Stomach (tissue), 9 donors: ENCODE results near the gene IL16. TPM values are rescaled to one million over a fixed set of nuclear protein-coding genes. Genes with fewer than 3 reads are reported as not detected.

Experiments
- DNase-seq, 2 donors: peaks; one replicate each; pipeline versions ENCODE4 v3.0.0 to v3.0.0-alpha.2; 2013 to 2019
- H3K27ac ChIP-seq, 5 donors: fragments of 200-600 bp in 4 of 5; sonication (generic) in 4 of 5; one replicate each; pipeline ENCODE4 v1.5.1; 2013 to 2019; ENCODE audit warnings: mild to moderate bottlenecking in 1 of 5, moderate library complexity in 1 of 5
- H3K27me3 ChIP-seq, 3 donors: fragments of 200-600 bp; sonication (generic); one replicate each; pipeline ENCODE4 v1.5.1; 2017 to 2019; ENCODE audit warnings: mixed run types in 1 of 3
- H3K36me3 ChIP-seq, 4 donors: fragments of 200-600 bp; sonication (generic); 1 replicate in 3 of 4; 2 replicates in 1 of 4; pipeline ENCODE4 v1.5.1; 2016 to 2019
- H3K4me1 ChIP-seq, 4 donors: fragments of 200-600 bp; sonication (generic); one replicate each; pipeline ENCODE4 v1.5.1; 2016 to 2019
- H3K4me3 ChIP-seq, 4 donors: fragments of 200-600 bp; sonication (generic) in 3 of 4; one replicate each; pipeline ENCODE4 v1.5.1; 2016 to 2019; ENCODE audit warnings: mild to moderate bottlenecking in 1 of 4
- H3K9me3 ChIP-seq, 4 donors: fragments of 200-600 bp; sonication (generic); one replicate each; pipeline ENCODE4 v1.5.1; 2016 to 2019
- EP300 ChIP-seq: sonication (generic); formaldehyde crosslinking; IDR thresholded peaks from one replicate; pipeline ENCODE4 v1.6.1; 2017; ENCODE audit warnings: antibody characterized with exemption
- POLR2A ChIP-seq, 4 donors: fragments of 450-650 bp; IDR thresholded peaks; one replicate each; pipeline ENCODE4 v1.6.1; 2016; ENCODE audit warnings: antibody characterized with exemption in 4 of 4, control low read depth in 2 of 4, mild to moderate bottlenecking in 1 of 4, moderate library complexity in 1 of 4
- POLR2AphosphoS5 ChIP-seq, 3 donors: sonication (generic); formaldehyde crosslinking; IDR thresholded peaks; one replicate each; pipeline ENCODE4 v1.6.1; 2016; ENCODE audit warnings: antibody characterized with exemption in 3 of 3
- WGBS, 5 donors: extraction: QIAGEN DNeasy Blood & Tissue Kit in 3 of 5; methylation state at CpG; one replicate each; pipeline versions ENCODE4 v1.1.5 to v1.1.7; 2013 to 2018; 5-methylcytosine and 5-hydroxymethylcytosine counted together
- intact Hi-C: fragments of 100-400 bp; cut with DNase I; formaldehyde crosslinking; loops from one replicate; pipeline ENCODE4 v1.15.1; 2023; ENCODE audit warnings: low total_unique reads
- polyA plus RNA-seq, 3 donors: library from polyadenylated mRNA; stranded (reverse); fragments of 200-250 nt; gene quantifications; one replicate each; pipeline ENCODE4 v1.2.3, GENCODE V29; 2013
- total RNA-seq, 5 donors: library from RNA; depleted of rRNA; stranded (reverse); fragments of >200 nt; gene quantifications; one replicate each; pipeline versions ENCODE4 v1.1.0 to v1.2.3, GENCODE V29; 2014 to 2016
- TF ChIP-seq, protein P1 (sequence below), 7 experiments: fragments of 450-650 bp in 4 of 7; fragments of 200-600 bp in 3 of 7; sonication (generic) in 3 of 7; IDR thresholded peaks; one replicate each; pipeline ENCODE4 v1.5.1; 2016 to 2019; ENCODE audit warnings: antibody characterized with exemption in 7 of 7, control low read depth in 2 of 7, mild to moderate bottlenecking in 1 of 7
- donor health status: healthy with polysubstance abuse.
- donor health status: Bipolar disorder and iron deficiency.
- donor health status: healthy.

Gene IL16
- total and polyA plus RNA-seq, 8 donors = 4.9 to 21.0 (median 8.7) TPM

DNA sequence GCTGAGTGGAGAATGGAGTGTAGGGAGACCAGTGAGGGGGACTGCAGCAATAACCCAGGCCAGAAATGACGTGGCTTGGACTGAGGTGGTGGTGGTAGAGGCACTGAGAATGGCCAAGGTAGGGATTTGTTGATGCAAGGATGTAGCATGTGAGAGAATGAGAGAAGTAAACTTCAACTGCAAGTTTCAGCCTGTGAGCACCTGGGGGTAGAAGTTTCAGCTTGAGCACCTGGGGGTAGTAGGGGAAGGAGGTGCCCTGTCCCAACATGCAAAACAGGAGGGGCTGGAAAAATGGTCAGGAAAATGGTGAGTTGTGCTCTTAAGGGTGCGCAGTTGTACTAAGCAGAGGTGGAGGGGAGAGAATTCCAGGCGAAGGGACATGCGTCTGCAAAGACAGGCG is 31.0 kb downstream of the IL16 start:
- peaks cover 0 to 8% (median 0%) of the 10 kb centered on the region in 4 donors for H3K4me1 ChIP-seq
- no peak overlapping the region for H3K27ac ChIP-seq
- WGBS, 5 donors = 82 to 90% (median 88%) methylated on average over 5 of the region's 5 CpGs
- no peak for DNase-seq
- H3K36me3 ChIP-seq = no peaks in the 10 kb centered on the region
- no peak overlapping the region for H3K4me3 ChIP-seq
- no peaks in the 10 kb centered on the region for H3K27me3 ChIP-seq
- TF ChIP-seq EP300 = no peak
- TF ChIP-seq, protein P1, sequence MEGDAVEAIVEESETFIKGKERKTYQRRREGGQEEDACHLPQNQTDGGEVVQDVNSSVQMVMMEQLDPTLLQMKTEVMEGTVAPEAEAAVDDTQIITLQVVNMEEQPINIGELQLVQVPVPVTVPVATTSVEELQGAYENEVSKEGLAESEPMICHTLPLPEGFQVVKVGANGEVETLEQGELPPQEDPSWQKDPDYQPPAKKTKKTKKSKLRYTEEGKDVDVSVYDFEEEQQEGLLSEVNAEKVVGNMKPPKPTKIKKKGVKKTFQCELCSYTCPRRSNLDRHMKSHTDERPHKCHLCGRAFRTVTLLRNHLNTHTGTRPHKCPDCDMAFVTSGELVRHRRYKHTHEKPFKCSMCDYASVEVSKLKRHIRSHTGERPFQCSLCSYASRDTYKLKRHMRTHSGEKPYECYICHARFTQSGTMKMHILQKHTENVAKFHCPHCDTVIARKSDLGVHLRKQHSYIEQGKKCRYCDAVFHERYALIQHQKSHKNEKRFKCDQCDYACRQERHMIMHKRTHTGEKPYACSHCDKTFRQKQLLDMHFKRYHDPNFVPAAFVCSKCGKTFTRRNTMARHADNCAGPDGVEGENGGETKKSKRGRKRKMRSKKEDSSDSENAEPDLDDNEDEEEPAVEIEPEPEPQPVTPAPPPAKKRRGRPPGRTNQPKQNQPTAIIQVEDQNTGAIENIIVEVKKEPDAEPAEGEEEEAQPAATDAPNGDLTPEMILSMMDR (IDR thresholded peaks at IDR 0.05) = no peak
- H3K9me3 ChIP-seq = no peaks in the 10 kb centered on the region
- intact Hi-C loops = no loop called here

DNA sequence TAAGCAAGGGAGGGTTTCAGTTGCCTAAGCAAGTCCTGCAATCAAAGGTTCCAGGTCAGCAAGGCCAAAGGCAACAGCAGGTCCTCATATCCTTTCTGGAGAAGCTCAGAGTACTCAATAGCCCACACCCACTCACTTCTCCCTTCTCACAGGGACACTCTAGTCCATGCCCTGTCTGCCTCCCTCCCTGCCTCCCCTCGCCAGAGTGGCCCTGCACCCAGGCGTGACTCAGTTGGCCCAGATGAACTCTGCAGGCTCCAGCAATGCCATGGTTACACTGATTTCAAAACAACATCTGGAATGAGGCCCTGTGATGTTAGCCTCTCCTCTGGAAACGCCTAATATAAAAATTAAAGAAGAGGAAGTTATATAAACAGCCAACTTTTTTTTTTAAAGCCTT is 32.9 kb downstream of the IL16 start:
- no peaks in the 10 kb centered on the region for H3K27me3 ChIP-seq
- peaks cover 0 to 8% (median 0%) of the 10 kb centered on the region in 4 donors for H3K4me1 ChIP-seq
- H3K36me3 ChIP-seq = no peaks in the 10 kb centered on the region
- DNase-seq = no peak
- WGBS, 5 donors = 28 to 63% (median 46%) methylated on average over 3 of the region's 3 CpGs
- no peak overlapping the region for H3K4me3 ChIP-seq
- H3K27ac ChIP-seq = peak overlapping the region in 3 of 5 donors; percentile 0 to 61 (median 39)
- H3K9me3 ChIP-seq = no peaks in the 10 kb centered on the region
- TF ChIP-seq, protein P1 (IDR thresholded peaks at IDR 0.05) = no peak
- TF ChIP-seq EP300 (no peak), POLR2AphosphoS5 (IDR thresholded peaks at IDR 0.05) (no peak), POLR2A (IDR thresholded peaks at IDR 0.05) (no peak)
- intact Hi-C loops = no loop called here

DNA sequence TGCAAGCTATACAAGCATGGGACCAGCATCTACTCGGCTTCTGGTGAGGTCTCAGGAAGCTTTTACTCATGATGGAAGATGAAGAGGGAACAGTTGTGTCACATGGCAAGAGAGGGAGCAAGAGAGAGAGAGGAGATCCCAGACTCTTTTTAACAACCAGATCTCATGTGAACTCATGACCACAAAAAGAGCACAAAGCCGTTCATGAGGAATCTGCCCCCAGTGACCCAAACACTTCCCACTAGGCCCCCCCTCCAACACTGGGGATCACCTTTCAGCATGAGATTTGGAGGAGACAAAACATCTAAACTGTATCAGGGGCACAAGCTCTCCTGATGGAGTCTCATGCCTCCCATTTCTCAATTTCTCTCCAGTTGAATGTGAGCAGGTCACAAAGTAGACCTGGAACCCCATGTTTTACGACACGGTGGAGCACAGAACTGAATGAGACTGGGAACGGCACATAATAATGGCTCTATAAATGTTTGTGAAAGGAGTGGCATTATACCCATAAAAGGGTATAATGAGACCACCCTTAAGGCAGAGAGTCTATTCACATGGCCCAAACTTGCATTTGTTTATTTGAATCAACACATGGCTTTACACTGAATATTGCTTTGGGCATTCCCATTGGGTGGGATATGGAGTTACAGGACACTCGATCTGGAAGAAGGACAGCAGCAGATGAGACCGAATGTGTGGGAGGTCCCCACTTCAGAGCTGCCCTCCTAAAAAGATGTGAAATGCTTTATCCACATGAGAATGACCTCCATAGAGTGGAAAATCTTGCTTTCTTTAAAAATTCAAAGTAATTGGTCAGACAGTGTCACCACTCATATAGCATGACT is 38.8 kb downstream of the IL16 start:
- no peak for DNase-seq
- Histone ChIP-seq H3K27ac (peak overlapping the region in 1 of 5 donors; percentile 48), H3K4me1 (no peaks in the 10 kb centered on the region), H3K9me3 (no peaks in the 10 kb centered on the region), H3K27me3 (no peaks in the 10 kb centered on the region), H3K4me3 (no peak overlapping the region), H3K36me3 (no peaks in the 10 kb centered on the region)
- TF ChIP-seq POLR2A (IDR thresholded peaks at IDR 0.05) (no peak), EP300 (no peak), POLR2AphosphoS5 (IDR thresholded peaks at IDR 0.05) (no peak)
- TF ChIP-seq, protein P1 (IDR thresholded peaks at IDR 0.05) = no peak
- intact Hi-C loops = no loop called here
- 87 to 95% (median 93%) methylated on average over 7 of the region's 7 CpGs for WGBS, 5 donors

DNA sequence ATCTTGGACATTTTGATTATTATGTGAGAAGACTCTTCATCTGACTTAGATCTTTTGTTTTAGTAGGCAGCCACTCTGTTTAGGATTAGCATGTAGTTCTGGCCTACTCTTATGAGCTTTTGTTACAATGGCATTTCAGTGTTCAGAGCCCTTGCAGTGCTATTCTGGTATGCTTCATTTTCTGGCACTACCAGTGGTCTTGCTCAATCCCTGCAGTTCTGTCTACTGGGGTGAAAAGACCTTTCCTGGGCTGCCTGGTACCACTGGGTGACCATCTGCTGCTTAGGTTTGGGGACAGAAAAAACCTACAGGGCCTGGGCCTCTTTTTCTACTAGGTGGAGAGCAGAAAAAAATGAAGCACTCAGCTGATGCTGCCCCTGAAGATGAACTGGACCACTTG is 42.5 kb downstream of the IL16 start:
- Histone ChIP-seq H3K27me3 (no peaks in the 10 kb centered on the region), H3K4me3 (no peak overlapping the region), H3K27ac (no peak overlapping the region), H3K9me3 (peaks cover 0 to 26% (median 14%) of the 10 kb centered on the region in 4 donors), H3K36me3 (no peaks in the 10 kb centered on the region), H3K4me1 (no peaks in the 10 kb centered on the region)
- intact Hi-C loops = no loop called here
- TF ChIP-seq EP300 (no peak), POLR2A (IDR thresholded peaks at IDR 0.05) (no peak), POLR2AphosphoS5 (IDR thresholded peaks at IDR 0.05) (no peak)
- DNase-seq = no peak

DNA sequence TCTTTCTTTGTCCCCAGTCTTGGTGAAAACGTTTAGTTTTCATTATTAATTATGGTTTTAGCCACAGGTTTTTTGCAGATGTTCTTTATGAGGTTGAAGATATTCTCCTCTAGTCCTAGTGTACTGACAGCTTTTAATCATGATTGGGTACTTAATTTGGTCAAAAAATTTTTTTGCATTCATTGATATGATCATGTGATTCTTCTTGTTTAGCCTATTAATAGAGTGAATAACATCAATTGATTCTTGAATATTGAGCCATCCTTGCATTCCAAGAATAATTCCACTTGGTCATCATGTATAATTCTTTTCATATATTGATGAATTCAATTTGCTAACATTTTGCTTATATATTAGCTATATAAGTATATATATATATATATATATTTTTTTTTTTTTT is 46.1 kb downstream of the IL16 start:
- H3K9me3 ChIP-seq = peaks cover 0 to 26% (median 14%) of the 10 kb centered on the region in 4 donors
- no peaks in the 10 kb centered on the region for H3K27me3 ChIP-seq
- H3K27ac ChIP-seq = no peak overlapping the region
- H3K4me3 ChIP-seq = no peak overlapping the region
- 41 to 60% (median 44%) methylated on average over 1 of the region's 1 CpG for WGBS, 5 donors
- no peak for TF ChIP-seq POLR2A (IDR thresholded peaks at IDR 0.05)
- TF ChIP-seq, protein P1 (IDR thresholded peaks at IDR 0.05) = no peak
- TF ChIP-seq EP300 = no peak
- no peak for TF ChIP-seq POLR2AphosphoS5 (IDR thresholded peaks at IDR 0.05)
- H3K36me3 ChIP-seq = no peaks in the 10 kb centered on the region
- intact Hi-C loops = no loop called here
- DNase-seq = no peak
- no peaks in the 10 kb centered on the region for H3K4me1 ChIP-seq
